Vagina (tissue), 2 donors: ENCODE measurements around the gene PLD6.

Experiments used
- CTCF ChIP-seq, 3 experiments: fragments of 450-650 bp in 2 of 3; fragments of 200-600 bp in 1 of 3; sonication (generic) in 1 of 3; IDR thresholded peaks; one replicate each; pipeline ENCODE4 v1.5.1; 2017 to 2019; ENCODE audit warnings: antibody characterized with exemption in 3 of 3, mild to moderate bottlenecking in 2 of 3, moderate library complexity in 2 of 3
- POLR2A ChIP-seq, 2 donors: fragments of 450-650 bp; IDR thresholded peaks; one replicate each; pipeline ENCODE4 v1.6.1; 2017; ENCODE audit warnings: antibody characterized with exemption in 2 of 2, mild to moderate bottlenecking in 2 of 2, moderate library complexity in 2 of 2
- POLR2AphosphoS5 ChIP-seq, 2 donors: sonication (generic); formaldehyde crosslinking; IDR thresholded peaks; one replicate each; pipeline ENCODE4 v1.9.0; 2017; ENCODE audit warnings: antibody characterized with exemption in 2 of 2, mild to moderate bottlenecking in 2 of 2, low read depth in 1 of 2; ENCODE audit not compliant: insufficient read depth in 1 of 2

- TF ChIP-seq POLR2A (IDR thresholded peaks at IDR 0.05) = no peak
- no peak for TF ChIP-seq CTCF (IDR thresholded peaks at IDR 0.05)
- TF ChIP-seq POLR2AphosphoS5 (IDR thresholded peaks at IDR 0.05; ENCODE audit: insufficient read depth in 1 of 2, low read depth in 1 of 2) = no peak
These were observed 15.2 kb upstream of the PLD6 start for GRCh38 chr17:17221329-17221728.
